Ammon's horn (tissue), 1 donor: ENCODE measurements around the gene TPMT.

ENCODE experiments used
- DNase-seq: peaks from one replicate; pipeline ENCODE4 v3.0.0-alpha.2; 2016; ENCODE audit warnings: low spot score

Gene TPMT

DNA sequence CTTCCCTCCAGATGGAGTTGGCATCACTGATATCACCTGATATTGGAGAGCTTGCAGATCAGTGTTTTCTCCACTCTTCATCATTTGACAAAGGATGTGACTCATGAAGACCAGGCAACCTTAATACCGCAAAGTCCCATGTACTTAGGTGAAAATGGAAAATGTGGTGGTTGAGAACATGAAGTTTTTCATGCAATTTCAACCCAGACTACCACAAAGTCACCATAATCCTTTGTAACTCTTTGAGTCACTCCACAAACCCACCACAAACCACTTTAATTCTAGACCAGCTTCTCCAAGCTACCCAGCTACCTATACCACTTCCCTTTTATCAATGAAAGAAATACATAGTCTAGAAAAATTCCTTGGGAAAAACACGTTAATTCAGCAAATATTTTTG, 39.5 kb downstream of the TPMT start:
- no peak for DNase-seq

- DNase-seq, result no peak
These were observed 44.7 kb downstream of the TPMT start for GRCh38 chr6:18110162-18110561.

GRCh38 chr6:18107061-18107460, 47.8 kb downstream of the TPMT start:
- DNase-seq, result no peak

GRCh38 chr6:18102783-18103509, 51.9 kb downstream of the TPMT start:
- DNase-seq, result no peak

GRCh38 chr6:18101873-18102272, 53.0 kb downstream of the TPMT start:
- DNase-seq, result no peak

GRCh38 chr6:18101271-18101670, 53.6 kb downstream of the TPMT start:
- no peak for DNase-seq

DNA sequence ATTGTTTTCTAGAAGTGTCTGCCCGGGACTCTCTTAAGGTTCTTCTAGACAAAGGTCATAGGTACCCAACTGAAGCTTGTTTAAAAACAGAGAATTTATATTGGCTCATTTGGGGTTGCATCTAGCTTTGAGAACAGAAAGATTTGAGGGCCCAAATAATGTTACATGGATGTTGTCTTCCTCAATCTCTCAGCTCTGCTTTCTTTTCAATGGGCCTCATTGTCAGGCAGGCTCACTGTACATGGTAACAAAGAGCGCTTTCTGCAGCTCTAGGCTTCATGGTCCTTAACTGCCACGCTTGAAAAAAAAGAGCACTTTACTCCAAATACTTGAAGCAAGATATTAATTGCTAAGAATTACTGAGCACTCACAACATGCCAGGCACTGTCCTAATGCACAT, 54.6 kb downstream of the TPMT start:
- DNase-seq, result peak; percentile 85

DNA sequence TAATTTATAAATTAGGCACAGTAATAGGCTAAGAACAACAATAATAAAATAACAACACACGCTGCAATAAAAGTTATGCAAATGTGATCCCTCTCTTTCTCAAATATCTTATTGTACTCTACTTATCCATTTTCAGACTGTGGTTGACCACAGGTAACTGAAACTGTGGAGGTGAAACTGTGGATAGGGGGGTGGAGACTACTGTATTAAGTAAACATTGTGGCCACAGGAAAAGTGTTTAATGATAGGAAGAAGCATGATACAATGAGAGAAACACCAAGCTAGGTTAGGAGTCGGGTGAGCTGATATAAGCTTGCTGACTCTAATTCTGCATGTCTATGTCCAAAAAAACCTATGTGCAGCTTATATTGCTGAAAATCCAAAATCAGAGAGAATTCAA, 55.4 kb downstream of the TPMT start:
- no peak for DNase-seq

DNA sequence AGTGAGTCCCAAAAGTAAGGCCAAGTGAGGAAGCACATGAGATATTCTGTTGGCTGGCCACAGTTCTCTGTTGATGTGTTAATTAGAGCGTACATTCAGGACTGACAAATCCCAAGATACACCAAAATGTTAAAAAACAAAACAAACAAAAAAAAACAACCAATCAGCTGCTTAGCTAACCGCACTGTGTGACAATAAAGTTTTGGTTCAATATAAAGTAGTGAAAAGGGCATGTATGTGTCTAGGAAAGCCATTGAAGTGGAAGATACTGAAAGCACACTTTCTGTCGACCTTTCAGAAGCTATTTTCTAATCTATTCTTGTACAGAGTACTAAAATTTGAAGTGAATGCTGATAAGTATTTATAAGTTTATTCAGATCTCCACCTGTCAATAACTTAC, 58.5 kb downstream of the TPMT start:
- no peak for DNase-seq

DNA sequence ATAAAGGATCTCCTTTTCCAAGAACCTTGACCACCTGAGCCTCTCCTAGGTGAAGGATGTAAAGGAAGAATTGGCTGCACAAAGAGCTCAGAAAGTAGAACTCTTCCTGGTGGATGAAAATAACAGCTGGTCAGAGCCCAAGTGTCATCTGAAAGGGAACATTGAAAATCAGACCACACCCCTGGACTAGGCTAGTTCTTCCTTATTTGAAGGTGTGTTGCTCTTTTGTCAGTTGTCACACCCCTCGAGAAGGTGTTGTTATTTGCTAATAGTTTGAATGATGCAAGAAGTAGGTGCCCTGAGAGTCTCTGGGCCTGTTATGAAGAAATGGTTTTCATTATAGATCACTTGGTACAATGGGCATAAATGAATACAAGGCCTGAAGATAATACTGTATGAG, 63.5 kb downstream of the TPMT start:
- DNase-seq, result no peak

DNA sequence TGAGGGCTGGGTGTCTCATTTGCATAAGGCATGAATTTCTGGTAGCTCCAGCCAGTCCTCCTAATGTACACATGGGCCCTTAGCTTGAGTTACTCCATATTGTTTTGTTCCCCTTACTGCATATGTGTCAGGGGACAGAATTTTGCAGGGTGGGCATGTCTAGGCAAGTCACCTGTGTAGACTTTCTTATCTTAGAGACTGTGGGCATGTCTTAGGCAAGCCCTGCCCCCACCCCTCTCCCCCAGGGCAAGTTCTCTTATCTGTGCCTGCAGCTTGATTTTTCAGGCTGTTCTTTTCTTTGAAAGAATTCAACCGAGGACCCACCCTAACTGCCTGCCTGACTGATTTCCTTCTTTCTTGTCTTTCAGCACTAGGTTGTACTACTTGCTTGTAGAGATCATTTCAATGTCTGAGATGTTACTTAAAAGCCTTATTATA, 64.5 kb downstream of the TPMT start:
- no peak for DNase-seq

- no peak for DNase-seq
These were observed 66.2 kb downstream of the TPMT start for GRCh38 chr6:18088419-18089296.

- no peak for DNase-seq
These were observed 67.3 kb downstream of the TPMT start for GRCh38 chr6:18087396-18088165.

DNA sequence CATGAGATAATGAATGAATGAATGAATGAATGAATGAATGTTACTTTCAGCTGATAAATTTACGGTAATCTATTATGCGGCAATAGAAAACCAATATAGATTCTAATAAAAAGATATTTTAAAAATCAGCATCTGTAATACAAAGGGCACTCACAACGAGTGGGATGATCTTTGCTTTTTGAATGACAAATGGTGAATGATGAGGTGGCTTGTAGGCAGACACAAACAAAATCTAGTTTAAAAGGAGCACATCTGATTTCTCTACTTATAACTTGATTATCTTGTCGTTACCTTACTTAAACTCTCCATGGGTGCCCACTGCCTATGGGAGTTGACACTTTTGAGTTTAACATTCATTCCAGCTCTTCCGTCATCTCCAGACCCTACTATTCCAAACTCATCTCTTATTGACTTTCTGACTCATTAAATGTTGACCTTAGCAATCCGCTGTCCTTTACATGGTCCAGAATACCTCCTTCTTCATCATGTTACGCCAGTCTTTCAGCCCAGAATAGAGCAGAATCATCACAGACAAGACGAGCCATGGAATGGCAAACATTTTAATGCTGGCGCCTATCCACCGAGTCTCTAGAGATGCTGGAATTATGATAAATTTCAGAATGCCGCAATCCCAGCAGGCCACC, 73.7 kb downstream of the TPMT start:
- DNase-seq, result no peak

- DNase-seq, result no peak
These were observed 74.3 kb downstream of the TPMT start for GRCh38 chr6:18080544-18080943.

GRCh38 chr6:18078866-18079265, 76.0 kb downstream of the TPMT start:
- DNase-seq, result no peak
